Heart left ventricle (tissue), 13 donors: ENCODE results near the gene URB2.

Experiments used
- POLR2A ChIP-seq, 2 donors: fragments of 450-650 bp; IDR thresholded peaks; one replicate each; pipeline ENCODE4 v1.6.1; 2017; ENCODE audit warnings: antibody characterized with exemption in 2 of 2, mild to moderate bottlenecking in 2 of 2, moderate library complexity in 2 of 2
- TF ChIP-seq, protein P1 (sequence below), 12 donors: fragments of 200-600 bp; sonication (generic) in 4 of 12; IDR thresholded peaks; one replicate each; pipeline versions ENCODE4 v1.5.0 to v1.8.0; 2018 to 2022; ENCODE audit warnings: antibody characterized with exemption in 12 of 12, mild to moderate bottlenecking in 5 of 12
- donor health status: ischemic (EF 13 %, LVEDD 7.1; RV severe dilation, severe dysfunction).
- donor health status: DM: no; HTN: yes; CAD: no.
- donor health status: DM: no; HTN: no; CAD: no.
- donor health status: ischemic (EF 25% LVEDD 6.9; RV normal size, moderate dysfunction).
- donor health status: ischemic (EF 25% LVEDD 5.7; RV mildly dilated, moderate dysfunction).
- donor health status: ischemic (EF 35%, LVEDD 5.7; RV mildly dilated, moderate dysfunction).
- donor health status: nonischemic (EF 11% LVEDD 7.7; RV severe dilation, severe dysfunction).
- donor health status: DM: yes; HTN: yes; CAD: no.
- donor health status: PGD.
- donor health status: ischemic (EF 29% LVEDD 5.4; RV normal size, mild dysfunction).
- donor health status: nonischemic (EF 23%, LVEDD 6.1; RV moderate dilation, normal function).

DNA sequence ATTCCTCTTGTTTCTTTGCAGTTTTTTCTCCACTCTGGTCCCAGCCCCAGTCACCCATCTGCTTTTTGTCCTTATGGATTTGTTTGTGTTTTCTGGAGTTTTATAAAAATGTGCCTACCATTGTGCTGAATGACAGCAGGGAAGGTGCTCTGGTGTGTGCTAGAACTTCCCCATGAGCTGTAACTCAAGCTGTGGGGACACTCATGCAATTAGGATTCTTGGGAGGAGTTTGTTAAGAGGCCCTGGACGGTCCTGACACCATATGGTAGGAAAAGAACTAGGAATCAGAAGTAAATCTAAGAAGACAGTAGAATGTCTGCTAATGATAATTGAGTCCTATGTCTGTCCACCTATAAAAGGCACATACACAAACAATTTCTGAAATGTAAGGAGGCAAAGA is 27.4 kb downstream of the URB2 start:
- TF ChIP-seq POLR2A (IDR thresholded peaks at IDR 0.05): no peak
- TF ChIP-seq, protein P1, sequence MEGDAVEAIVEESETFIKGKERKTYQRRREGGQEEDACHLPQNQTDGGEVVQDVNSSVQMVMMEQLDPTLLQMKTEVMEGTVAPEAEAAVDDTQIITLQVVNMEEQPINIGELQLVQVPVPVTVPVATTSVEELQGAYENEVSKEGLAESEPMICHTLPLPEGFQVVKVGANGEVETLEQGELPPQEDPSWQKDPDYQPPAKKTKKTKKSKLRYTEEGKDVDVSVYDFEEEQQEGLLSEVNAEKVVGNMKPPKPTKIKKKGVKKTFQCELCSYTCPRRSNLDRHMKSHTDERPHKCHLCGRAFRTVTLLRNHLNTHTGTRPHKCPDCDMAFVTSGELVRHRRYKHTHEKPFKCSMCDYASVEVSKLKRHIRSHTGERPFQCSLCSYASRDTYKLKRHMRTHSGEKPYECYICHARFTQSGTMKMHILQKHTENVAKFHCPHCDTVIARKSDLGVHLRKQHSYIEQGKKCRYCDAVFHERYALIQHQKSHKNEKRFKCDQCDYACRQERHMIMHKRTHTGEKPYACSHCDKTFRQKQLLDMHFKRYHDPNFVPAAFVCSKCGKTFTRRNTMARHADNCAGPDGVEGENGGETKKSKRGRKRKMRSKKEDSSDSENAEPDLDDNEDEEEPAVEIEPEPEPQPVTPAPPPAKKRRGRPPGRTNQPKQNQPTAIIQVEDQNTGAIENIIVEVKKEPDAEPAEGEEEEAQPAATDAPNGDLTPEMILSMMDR (IDR thresholded peaks at IDR 0.05): no peak
